ENCODE measurements around the gene LHPP. TPM values are rescaled to one million over a fixed set of nuclear protein-coding genes. Genes with fewer than 3 reads are reported as not detected.

LHPP gene
- total RNA-seq, 4 donors from 2014 or later = 8.7 to 19.9 (median 15.5) TPM

GRCh38 chr10:124576526-124577420 lies 115.2 kb downstream of the LHPP start:
- WGBS, 2 donors = 82 to 91% methylated on average over 19 to 20 of the region's 20 CpGs
- no peak for DNase-seq (ENCODE audit: low spot score in 2 of 2)
- no peak overlapping the region for H3K4me3 ChIP-seq (ENCODE audit: low read depth, poor library complexity, severe bottlenecking)
- TF ChIP-seq CTCF (IDR thresholded peaks at IDR 0.05) = no peak
- TF ChIP-seq POLR2A (IDR thresholded peaks at IDR 0.05) = no peak
- intact Hi-C loops (cut with DNase I; ENCODE audit: low total_unique reads) = loop anchor here (5.0 kb wide), 1 partner anchor 849 kb away; no protein-coding TSS in a partner anchor

- 87 to 95% methylated on average over 3 of the region's 3 CpGs for WGBS, 2 donors
- H3K4me3 ChIP-seq (ENCODE audit: low read depth, poor library complexity, severe bottlenecking) = no peak overlapping the region
- DNase-seq (ENCODE audit: low spot score in 2 of 2) = no peak
- TF ChIP-seq POLR2A (IDR thresholded peaks at IDR 0.05) = no peak
- TF ChIP-seq CTCF (IDR thresholded peaks at IDR 0.05) = no peak
- intact Hi-C loops (cut with DNase I; ENCODE audit: low total_unique reads) = loop anchor here (5.0 kb wide), 1 partner anchor 850 kb away; no protein-coding TSS in a partner anchor
Measured at GRCh38 chr10:124577651-124578050, 116.0 kb downstream of the LHPP start.

GRCh38 chr10:124578231-124579010 lies 116.8 kb downstream of the LHPP start:
- TF ChIP-seq CTCF (IDR thresholded peaks at IDR 0.05) (no peak), POLR2A (IDR thresholded peaks at IDR 0.05) (no peak)
- WGBS, 2 donors = 86 to 90% methylated on average over 19 to 21 of the region's 23 CpGs
- no peak overlapping the region for H3K4me3 ChIP-seq (ENCODE audit: low read depth, poor library complexity, severe bottlenecking)
- intact Hi-C loops (cut with DNase I; ENCODE audit: low total_unique reads) = loop anchor here (5.0 kb wide), 1 partner anchor 851 kb away; no protein-coding TSS in a partner anchor
- DNase-seq (ENCODE audit: low spot score in 2 of 2) = no peak

- no peak for DNase-seq (ENCODE audit: low spot score in 2 of 2)
- no peak for TF ChIP-seq CTCF (IDR thresholded peaks at IDR 0.05)
- no peak for TF ChIP-seq POLR2A (IDR thresholded peaks at IDR 0.05)
- no peak overlapping the region for H3K4me3 ChIP-seq (ENCODE audit: low read depth, poor library complexity, severe bottlenecking)
- intact Hi-C loops (cut with DNase I; ENCODE audit: low total_unique reads) = loop anchor here (5.0 kb wide), 1 partner anchor 852 kb away; no protein-coding TSS in a partner anchor
- WGBS, 2 donors = 54 to 58% methylated on average over 12 to 16 of the region's 16 CpGs
Measured at GRCh38 chr10:124579011-124579399, 117.4 kb downstream of the LHPP start.

GRCh38 chr10:124586142-124586541 lies 124.5 kb downstream of the LHPP start:
- TF ChIP-seq CTCF (IDR thresholded peaks at IDR 0.05) = no peak
- TF ChIP-seq POLR2A (IDR thresholded peaks at IDR 0.05) = no peak
- WGBS, 2 donors = 94 to 95% methylated on average over 3 of the region's 3 CpGs
- DNase-seq (ENCODE audit: low spot score in 2 of 2) = no peak
- intact Hi-C loops (cut with DNase I; ENCODE audit: low total_unique reads) = no loop called here
- H3K4me3 ChIP-seq (ENCODE audit: low read depth, poor library complexity, severe bottlenecking) = no peak overlapping the region
